Activated T-helper 1 cell treated with Interleukin-2 at 50 U/mL for 16 hours (primary cell): ENCODE results near the gene DOK7.

Experiments
- DNase-seq: peaks from one replicate; pipeline ENCODE4 v3.0.0-alpha.2; 2020; ENCODE audit warnings: low read depth

DOK7 gene

DNA sequence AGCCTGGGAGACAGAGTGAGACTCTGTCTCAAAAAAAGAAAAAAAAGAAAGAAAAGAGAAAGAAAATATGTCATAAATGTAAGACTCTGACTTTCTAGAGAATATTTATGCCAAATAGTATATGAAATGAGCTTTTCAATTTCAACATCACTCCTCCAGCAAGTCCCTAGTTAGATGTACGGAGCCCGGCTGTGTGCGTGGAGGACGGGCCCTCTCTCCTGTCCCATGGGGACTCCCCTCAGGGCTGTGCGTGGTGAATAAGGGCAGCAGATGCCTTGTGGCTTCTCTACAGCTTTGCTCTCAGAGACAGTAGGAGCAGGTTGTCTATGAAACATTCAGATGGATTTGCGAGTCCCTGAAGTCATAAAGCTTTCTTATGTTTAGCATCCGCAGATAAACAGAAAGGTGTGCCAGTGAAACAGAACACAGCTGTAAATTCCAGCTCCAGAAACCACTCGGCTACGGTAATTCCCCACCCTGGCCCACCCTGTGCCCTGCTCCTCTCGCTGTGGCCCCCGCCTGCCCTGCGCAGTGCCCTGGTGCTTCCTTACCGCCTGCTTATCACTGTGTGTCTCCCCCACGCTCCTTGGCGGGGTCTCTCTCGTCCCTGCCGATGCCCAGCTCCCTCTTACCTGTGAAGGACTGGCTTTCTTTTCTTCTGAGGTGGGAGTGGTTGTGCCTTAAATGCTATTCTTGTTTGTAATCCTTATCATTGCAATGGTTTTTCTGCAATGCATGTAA is 35.2 kb upstream of the DOK7 start:
- no peak for DNase-seq

DNA sequence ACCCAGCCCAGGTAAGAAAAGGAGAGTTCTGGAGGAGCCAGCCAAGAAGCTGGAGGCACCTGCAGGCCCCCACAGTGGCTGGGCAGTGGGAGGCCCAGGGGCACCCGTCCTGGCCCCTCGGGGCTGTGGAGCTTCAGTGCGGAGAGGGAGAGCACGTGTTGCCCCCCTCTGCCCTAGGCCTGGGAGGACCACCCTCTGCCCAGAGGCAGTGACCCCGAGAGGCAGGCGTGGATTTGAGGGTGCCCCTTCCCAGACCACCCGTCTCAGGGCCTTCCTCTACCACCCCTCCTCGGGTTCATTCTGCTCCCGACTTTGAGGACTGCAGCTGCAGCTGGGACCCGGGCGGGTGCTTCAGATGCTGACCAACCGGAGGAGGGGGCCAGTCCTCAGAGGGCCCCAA is 33.5 kb upstream of the DOK7 start:
- no peak for DNase-seq

DNA sequence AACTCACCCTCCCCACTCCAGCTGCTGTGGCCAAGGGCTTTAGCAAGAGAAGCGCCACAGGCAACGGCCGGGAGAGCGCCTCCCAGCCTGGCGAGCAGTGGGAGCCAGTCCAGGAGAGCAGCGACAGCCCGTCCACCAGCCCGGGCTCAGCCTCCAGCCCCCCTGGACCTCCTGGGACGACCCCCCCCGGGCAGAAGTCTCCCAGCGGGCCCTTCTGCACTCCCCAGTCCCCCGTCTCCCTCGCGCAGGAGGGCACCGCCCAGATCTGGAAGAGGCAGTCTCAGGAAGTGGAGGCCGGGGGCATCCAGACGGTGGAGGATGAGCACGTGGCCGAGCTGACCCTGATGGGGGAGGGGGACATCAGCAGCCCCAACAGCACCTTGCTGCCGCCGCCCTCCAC is 32.6 kb upstream of the DOK7 start:
- DNase-seq = no peak

DNA sequence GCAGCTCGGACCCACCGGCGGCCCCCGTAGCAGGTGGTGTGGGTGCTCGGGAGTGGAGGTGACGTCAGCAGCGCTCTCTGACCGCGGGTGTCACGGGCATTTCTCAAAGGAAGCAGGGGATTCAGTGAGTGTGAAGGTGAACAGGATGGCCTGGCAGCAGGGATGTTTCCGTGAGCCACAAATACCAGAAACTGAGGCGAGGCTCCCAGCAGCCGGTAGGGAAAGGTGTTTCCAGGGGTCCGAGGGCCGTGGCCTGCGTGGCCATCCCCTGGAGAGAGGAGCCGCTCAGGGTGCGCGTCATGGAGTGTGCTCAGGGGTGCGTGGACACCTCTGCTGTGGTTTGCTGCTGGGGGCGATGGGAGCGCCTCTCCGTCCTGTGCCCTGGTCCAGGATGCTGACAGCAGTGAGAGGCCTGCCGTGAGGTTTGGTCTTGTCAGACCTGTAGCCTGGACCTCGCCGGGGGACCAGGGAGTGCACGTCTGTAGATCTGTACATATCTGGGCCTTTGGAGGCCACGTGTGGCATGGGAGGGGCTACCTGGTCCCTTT is 31.6 kb upstream of the DOK7 start:
- DNase-seq = no peak

DNA sequence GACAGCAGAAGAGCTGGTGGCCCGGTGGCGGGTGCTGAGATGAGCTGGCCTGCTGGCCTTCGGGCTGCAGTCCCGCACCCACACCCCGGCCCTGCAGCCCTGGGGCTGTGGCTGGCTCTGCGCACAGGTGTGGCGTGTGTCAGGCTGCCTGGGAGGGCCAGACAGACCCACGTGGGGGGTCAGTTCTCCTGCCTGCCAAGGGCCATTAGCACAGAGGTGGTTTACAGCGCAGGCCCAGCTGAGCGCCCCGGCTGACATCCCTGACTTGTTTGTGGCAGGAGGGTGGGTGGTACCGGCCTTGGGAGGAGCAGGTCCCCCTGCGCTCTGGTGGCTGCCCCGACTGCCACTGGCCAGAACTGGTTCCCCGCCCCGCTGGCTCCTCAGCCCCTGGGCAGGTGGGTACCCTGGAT is 30.7 kb upstream of the DOK7 start:
- DNase-seq = no peak

DNA sequence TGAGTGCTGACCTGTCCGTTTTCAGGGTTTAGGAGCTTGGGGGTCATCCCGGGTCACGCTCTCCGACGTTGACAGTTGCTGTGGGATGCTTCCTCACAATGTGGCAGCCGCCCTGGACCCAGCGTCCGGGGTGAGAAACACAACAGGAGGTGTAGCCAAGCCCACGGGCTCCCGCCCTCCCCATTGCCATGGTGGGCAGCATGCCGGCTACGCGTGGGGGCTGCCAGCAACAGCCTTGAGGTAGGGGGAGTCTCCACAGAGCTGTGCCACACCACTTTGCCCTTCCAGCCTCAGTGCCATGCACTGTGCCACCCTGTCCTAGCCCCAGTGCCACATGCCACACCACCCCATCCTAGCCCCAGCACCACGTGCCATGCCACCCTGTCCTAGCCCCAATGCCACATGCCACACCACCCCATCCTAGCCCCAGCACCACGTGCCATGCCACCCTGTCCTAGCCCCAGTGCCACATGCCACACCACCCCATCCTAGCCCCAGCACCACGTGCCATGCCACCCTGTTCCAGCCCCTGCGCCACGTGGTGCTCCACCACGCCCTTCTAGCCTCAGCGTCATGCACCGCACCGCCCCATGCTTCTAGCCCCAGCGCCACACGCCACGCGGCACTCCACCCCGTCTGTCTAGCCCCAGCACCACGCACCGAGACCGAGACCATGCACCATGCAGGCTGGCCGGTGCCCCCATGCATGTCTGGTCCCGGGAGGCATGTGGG is 29.8 kb upstream of the DOK7 start:
- DNase-seq = no peak

DNA sequence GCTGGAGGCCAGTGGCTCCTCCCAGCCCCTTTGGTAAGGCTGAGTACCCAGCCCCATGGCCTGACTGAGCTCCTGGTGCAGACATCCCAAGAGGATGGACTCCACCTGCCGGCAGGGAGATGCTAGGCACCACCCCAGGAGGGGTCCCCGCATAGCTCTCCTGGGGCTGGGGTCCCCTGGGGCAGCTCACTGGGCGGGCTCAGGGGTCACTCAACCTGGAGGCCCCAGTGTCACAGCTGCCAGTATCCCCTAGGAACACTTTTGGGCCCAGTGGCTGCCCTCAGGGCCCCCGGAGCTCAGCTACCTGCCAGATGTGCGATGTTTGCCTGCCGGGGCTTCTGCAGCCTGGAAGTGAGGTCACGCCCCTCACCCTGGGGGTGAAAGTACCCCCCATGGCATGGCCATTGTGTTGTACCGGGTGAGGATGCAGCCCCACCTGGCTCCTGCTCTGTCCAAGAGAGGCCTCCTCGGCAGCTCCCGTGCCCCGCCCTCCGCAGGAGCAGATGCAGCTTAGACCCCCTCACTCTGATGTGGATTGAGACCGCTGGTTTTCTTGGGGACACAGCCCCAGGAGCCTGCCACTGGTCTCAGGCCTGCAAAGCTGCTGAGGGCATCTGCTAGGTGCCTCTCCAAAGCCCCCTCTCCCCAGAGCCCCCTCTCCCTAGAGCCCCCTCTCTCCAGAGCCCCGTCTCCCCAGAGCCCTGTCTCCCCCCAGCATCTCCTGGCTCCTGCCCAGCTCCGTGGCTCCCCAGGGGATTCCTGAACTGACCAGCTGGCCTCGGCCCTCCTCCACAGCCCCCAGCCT is 28.0 kb upstream of the DOK7 start:
- DNase-seq = no peak

DNA sequence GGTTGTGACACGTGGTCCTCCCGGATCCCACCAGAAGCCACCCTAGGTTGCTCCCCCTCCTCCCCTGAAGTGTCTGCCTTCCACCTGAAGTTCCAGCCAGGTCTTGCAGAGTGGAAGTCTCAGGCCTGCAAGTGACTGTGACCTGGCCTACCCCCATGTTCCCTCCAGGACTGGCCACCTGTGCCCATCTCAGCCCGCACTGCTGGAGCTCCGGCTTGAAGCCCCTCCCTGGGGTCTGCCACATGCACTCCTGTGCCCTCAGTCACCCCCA is 27.5 kb upstream of the DOK7 start:
- DNase-seq = no peak

DNA sequence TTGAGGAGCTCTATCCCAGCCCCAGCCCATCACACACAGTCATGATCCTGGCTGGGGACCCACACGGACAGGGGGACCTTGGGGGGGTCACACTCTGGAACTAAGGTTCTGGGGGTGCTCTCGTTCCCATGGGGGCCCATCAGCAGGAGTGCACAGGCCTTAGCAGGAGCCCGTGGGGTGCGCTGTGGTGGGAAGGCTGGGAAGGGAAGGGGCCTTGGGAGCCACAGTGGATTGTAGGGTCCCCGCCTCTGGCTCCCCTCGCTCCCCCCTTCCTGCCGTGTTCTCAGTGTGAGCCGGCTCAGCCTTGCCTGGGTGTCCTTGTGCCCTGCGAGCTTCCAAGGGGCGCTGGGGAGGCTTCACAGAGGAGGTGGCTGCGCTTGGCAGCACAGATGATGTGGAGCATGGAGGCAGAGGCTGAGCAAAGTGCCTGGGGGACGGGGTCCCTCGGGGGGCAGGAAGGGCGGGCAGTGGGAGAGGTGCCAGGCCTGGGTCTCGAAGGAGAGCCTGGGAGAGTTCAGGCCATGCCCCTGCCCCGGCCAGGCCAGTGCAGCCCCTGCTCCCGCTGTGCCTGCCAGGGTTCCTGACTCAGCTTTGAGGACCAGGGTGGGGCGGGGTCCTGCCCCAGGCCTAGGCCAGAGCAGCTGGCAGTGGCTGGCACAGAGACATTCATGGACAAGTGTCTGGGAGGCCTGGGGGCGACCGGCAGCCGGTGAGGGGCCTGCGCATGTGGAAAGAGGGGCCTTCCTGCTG is 26.9 kb upstream of the DOK7 start:
- no peak for DNase-seq

DNA sequence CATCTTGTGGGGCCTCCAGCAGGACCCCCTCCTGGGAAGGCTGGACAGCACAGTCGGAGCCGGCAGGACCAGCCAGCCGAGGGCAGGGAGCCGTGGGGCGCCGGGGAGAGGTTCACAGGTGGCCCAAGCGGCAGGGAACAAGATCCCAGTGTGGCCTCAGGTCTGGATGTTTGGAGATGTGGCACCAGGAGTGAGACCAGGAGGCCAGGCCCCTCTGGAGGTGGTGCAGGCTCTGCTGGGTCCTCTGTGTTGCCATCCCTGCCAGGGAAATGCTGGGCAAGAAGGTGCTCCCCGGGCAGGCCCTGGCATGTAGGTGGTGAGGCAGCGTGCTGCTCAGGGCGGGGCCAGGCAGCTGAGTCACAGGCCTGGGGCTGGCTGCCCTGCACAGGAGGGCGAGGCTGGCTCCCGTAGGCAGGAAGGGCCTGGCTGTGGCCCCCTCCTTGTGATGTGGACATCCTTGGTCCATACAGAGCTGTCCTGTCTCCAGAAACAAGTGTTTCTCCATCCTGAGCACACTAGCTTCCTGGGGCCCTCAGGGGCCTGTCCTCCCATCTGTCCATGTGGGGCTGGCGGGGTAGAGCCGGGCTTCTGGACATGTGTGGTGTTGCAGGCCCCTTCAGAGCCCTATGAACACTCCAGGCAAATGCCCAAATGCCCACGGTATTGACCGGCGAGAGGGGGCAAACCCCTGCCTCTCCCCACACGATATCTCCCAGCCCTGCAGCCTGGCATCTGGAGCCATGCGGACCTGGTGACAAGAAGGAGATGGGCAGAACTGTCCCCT is 26.1 kb upstream of the DOK7 start:
- no peak for DNase-seq

DNA sequence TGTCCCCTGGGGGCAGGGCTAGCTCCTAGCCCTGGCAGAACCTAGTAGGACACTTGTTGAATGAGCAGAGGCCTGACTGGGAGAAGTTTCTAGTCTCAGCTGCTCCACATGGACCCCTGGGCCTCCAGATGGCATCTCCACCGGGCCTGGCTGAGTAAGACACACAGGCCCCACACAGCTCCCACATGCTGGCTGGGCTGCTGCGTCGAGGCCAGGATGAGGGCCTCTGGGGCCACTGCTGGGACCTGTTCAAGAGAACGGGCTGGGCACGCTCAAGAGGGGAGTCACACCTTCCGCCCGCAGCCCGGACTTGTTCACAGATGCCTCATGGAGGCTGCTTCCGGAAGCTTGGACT is 25.5 kb upstream of the DOK7 start:
- no peak for DNase-seq

DNA sequence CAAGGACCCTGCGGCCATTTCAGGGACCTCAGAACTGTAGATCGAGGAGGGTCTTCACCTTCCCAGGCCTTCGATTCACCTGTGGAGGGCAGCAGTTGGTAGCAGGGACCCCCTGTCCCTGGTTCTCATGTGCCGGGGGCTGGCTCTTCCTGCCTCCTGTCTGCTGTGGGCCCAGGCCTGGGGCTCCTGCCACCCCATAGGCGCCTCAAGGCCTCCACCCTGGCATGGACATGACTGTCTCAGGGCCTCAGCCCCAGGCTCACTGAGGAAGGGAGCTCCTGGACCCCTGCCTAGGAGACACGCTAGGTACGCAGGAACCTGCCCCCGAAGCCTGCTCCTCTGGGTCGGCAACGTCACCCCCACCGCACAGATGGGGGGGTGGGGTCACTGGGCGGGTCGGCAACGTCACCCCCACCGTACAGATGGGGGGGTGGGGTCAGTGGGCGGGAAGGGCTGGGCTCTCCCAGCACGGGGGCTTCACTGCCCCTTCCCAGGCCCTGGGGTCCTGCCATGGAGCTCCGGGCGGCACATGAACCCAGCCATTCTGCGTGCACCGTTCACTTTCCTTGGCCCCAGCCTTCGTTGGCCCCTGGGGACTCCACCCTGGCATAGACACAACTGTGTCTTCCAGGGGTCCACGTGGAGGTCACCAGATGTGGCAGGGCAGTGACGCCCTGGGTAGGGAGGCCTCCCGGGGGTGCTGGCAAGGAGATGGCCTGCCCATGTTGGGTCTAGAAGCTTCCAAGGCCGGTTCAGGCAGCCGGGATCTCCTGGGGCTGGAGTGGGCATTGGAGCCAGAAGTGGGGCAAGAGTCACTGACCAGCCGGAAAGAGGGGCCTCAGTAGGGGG is 24.9 kb upstream of the DOK7 start:
- DNase-seq = no peak

DNA sequence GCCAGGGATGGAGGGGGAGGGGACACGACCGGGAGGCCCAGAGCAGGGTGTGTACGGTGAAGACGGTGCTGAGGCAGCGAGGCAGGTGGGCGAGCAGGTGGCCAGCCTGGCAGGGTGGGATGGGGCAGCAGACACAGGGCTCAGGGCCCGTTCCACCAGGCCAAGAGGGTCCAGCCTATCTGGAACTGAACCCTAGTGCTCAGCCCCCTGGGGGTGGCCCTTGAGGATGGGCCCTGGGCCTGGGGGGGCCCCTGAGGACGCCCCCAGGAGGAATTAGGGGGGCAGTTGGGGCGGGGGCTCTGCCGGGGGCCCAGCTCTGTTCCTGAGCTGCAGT is 24.3 kb upstream of the DOK7 start:
- DNase-seq = no peak

DNA sequence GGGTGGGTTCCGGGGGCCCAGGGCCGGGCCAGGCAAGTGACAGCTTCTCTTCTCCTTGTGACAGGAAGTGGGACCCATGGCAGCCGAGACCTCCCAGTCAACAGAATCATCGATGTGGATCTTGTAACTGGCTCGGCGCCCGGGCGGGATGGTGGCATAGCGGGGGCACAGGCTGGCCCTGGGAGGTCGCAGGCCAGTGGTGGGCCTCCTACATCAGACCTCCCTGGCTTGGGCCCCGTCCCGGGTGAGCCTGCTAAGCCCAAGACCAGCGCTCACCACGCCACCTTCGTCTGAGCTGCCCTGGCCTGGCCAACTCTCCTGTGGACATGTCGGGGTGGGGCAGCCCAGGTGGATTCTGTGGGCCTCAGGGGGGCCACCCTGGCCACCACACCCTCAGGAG is 23.7 kb upstream of the DOK7 start:
- no peak for DNase-seq

DNA sequence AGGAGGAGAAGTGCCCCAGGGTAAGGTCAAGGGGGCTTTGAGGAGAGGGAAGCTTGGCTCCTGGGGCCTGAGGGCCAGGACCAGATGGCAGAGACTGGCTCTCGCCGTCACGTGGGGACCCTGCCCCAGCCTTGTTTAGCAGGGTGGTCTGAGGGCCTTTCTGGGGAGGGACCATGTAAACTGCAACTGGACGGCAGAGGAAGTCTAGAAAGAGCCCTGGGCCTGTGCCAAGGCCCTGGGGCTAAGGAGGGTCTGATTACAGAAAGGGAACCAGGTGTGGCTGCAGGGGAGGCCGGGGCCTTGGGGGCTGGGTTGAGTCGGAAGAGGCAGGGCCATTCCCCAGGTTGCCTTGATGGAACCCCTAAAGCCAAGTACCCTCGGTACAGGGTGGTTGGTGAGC is 23.1 kb upstream of the DOK7 start:
- no peak for DNase-seq

DNA sequence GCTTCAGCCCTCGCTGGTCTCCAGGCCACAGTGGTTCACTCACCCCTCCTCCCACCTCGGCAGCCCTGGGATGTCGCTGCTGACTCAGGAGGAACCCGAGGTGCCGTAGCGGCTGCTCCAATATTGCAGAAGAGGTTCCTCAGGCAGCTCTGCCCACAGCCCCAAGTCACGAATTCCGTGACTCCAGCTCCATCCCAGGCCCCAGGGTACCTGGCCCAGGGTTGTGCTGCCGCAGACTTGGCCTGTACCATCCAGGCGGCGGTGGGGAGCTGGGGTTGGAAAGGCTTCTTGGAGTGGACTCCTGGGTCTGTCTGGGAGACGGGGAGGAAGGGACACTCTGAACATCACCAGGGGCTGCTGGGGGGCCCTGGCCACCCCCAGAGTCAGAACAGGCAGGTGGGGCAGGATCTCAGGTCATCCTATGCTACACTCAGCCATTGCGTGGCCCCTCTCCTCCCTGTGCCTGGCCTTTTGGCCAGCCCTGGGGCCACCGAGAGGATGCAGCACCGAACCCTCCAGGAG is 22.1 kb upstream of the DOK7 start:
- DNase-seq = no peak

DNA sequence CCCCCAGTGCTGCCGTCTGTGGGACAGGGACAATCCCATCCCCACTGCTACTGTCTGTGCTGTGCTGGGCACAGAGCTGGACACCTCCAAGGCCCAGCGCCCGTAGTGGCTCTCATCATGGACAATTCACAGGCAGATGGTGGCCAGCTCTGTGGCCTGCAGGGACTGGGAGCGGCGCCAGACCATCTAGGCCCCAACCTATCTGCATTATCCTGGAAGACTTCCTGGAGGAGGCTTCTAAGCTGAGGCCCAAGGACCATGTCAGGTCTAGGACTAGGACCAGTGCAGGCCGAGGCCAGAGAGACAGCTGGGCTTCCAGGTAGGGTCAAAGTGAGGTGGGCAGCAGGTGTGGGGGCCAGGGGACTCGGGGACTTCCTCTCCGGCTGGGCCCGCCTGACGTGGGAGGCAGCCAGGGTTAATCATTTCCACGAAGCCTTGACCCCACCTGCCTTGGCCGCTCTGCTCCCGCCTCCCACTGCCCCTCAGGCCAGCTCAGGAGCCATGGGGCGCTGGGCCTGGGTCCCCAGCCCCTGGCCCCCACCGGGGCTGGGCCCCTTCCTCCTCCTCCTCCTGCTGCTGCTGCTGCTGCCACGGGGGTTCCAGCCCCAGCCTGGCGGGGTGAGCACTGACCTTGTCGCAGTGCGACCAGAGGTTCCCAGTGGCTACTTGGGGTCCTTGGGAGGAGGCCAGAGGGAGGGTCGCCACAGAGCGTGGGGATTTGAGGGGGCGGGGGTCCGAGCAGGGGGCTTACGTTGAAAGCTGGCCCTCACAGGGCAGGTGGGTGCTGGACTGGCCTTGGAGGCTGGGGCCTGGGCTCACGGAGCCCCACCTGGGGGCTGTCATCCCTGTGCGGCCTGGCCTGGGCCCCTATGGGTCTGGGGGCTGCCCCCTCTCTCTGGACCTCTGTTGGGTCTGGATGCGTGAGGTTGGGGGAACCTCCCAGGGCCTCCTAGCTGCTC is 21.3 kb upstream of the DOK7 start, which contains the start of gene HGFAC:
Gene HGFAC, plus strand, starts transcription at position 468 of the 959 bp plus-strand sequence. Its CDS starts 34 bp downstream, at position 502.
- DNase-seq = no peak

DNA sequence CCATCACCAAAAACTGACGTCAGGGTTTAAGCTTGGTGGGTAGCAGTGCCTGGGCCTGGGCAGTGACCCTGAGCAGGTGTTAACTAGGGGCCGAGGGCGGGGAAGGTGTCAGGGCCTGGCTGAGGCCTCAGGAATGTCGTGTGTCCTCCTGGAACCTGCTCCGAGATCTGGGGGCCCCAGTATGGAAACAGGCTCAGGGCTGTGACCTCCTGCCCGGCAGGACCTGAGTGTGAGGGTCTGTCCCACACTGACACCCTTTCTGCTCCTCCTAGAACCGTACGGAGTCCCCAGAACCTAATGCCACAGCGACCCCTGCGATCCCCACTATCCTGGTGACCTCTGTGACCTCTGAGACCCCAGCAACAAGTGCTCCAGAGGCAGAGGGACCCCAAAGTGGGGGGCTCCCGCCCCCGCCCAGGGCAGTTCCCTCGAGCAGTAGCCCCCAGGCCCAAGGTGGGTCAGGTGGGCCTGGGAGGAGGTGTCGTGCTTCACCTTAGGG is 20.6 kb upstream of the DOK7 start:
- no peak for DNase-seq
